Left forelimb (tissue), 1 donor: ENCODE results near the gene CNTN3.

Experiments
- DNase-seq: peaks from one replicate; pipeline ENCODE4 v3.0.0-alpha.2; 2018; ENCODE audit warnings: low spot score

The CNTN3 gene

DNA sequence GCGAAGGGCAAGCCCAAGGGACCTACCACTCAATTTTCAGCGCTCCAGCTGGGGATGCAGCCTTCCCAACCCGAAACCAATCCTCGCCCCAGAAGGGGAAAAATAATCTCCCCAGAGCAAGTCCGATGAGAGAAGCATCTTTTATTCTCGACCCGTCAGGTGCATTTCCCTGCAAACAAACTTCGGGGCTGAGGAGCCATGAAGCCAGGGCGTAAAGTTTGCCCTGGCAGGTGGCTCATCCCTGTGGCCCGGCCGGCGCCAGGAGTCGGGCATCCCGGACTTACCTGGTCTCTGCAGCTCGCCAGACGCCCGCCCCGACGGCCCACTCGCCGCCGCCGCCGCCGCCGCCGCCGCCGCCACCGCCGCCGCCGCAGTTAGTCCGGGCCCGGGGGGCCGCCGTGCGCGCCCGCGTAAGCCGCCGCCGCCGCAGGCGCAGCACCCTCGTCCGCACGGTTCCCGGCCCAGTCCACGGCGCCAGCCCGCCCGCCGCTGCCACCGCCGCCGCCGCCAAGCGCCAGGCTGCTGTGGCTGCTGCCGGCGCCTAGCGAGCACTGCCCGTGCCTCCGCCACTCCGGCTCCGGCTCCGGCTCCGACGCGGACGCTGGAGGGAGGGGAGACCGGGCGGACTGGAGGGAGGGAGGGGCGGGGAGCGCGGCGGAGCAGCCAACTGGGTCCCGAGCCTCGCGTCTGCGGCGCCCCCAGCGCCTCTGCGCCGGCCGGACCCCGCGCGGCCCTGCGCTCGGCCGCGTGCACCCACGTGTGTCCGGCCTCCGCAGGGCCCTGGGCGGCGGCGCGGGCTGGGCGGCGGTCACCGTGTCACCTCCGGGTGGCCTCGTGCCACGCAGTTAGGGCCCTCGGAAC is at the start of gene CNTN3:
TSS of gene CNTN3 (minus strand) at position 553 of the 861 bp plus-strand sequence. CDS start 93,547 bp downstream, outside the sequence.
- DNase-seq: peak; percentile 80

DNA sequence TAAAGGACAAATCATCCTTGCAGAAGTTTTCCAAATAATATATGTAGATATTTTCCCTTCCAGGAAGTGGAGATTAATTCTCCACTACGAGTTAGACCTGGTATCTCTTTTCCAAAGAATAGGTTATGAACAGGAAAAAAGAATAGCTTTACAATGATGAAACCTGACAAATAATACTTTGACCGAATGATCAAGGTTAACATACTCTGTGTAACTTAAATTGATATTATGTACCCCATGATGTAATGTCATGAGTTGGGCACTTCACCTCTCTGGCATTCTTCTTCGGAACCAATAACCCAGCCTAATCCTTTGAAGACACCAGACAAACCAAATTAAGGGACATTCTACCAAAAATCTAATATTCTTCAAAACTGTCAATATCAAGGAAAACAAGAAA is 48.7 kb upstream of the CNTN3 start:
- DNase-seq: no peak

DNA sequence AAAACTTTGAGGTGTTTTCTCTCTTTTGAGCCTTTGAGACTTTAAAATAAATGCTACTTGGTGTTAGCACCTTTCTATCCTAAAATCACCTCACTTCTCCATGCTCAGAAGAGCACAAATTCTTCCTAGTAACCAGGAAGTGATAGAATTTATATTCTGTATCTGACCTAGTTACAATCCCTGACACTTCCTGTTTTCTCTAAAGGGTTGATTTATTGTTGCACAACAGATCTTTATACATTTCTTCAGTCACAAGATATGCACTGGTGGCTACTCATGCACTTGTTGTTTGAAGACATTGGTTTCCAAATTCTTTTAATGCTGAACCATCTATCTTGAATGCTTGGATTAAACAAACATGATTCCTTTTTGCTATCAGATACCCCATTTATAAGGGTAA is 47.2 kb upstream of the CNTN3 start:
- no peak for DNase-seq

DNA sequence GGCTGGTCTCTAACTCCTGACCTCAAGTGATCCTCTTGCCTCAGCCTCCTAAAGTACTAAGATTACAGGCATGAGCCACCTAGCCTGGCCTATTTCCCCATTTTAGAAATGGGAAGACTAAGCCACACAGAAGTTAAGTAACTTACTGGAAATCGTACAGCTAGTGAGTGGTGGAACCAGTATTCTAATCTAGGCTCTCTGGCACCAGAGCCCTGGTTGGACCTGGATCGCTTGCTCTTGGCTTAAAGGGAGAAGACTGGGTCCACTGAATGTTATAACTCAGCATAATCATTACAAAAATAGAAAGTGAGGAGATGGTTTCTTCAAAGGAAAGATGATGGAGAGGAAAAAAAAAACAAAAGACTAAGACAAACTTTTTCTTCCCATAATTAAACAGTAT is 37.4 kb upstream of the CNTN3 start:
- no peak for DNase-seq

DNA sequence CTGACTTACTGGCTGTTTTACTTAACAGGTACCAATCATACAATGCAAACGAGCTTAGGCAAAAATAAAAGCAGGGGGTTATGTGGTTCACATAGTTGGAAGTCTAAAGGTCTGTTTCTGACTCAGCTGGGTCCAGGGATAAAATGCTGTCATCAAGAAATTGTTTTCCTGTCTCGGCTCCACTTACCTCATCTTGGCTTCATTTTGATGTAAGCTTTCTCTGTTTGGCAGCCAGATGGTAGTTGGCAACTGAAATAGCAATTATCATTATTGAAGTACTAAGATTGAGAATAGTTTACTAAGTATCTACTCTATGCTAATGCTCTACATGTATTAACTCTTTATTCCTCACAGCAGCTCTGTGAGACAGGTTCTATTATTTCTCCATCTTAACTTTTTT is 36.8 kb upstream of the CNTN3 start:
- no peak for DNase-seq

DNA sequence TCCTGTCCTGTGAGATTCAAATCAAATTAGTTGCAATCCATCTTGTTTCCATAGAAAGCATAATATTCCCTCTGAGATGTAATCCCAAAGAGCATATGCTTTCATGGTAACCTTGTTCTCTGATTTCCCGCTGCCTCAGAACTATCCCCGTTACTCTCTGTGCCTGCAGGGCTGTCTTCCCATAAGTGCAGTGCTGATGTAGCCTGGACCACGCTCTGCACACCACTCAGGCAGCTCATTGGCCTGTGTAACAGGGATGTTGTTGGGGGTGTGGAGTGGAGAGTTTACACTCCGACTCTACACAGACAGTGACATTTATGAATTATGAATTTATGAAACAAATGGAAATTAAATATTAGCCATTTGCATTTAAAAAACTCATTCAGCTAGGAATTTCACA is 33.6 kb upstream of the CNTN3 start:
- no peak for DNase-seq

DNA sequence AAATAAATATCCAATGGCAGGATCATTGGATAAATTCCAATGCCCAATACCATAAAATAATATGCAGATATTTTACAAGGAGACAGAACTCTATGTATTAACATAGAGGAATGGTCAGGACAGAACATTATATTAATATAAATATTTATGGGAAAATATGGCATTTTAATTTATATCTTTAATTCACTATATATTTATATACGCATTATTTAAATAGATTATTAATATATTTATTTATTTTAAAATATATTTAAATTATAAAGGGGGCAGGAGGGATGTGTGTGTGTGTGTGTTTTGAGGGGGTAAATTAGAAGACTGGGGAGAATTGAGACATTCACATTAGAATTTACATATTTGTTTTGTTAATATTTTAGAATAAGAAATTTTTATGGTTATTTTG is 31.6 kb upstream of the CNTN3 start:
- no peak for DNase-seq

DNA sequence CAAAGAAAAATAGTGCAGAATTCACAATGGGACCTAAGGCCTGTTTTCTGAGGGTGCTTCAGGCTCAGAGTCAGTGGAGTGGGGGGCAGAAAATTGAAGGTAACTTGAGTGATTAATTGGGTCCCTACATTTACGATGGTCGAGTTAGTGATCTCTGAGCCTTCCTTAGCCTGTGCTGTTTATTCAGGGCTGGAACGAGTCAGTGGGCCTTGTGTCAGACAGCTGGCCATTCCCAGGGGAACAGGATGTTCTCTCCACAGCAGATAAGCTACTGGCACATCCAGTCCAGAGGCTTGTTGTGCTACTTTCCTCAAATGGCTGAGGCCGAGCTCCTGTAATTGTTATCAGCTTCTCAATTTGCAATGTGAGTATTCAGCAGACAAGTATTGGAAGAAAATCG is 29.2 kb upstream of the CNTN3 start:
- DNase-seq: no peak

DNA sequence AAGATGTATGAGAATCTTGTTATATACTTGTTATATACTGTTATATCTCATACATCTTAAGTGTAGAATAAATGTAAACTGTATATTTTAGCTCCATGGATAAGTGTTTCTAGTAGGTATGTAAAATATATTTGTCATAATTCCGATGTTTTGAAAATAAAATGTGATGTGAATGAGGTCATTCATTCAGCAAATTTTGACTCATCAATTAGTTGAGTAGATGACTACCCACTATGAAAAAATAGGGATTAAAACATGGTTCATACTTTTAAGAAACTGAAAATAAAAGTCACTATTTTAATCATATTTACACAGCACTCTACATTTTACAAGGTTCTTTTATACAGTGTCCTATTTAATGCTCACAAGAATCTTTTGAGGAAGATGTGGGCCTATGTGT is 28.4 kb upstream of the CNTN3 start:
- DNase-seq: no peak

DNA sequence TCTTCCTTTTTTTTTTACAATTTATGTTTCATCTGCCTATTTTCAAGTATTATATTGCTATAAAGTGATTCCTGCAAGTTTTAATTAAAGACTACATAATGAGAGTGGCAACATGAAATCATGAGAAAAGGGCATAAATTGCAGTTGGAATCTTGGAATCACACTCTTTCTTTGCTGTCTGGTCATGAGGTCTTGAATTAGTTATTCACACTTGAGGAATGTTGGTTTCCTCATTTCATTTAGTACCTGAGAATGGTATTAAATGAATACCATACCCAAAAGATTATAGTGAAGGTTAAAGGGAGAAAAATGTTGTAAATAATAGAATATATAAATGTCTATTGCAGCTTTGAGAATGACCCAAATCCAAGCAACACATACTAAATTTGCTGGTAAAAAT is 25.8 kb upstream of the CNTN3 start:
- DNase-seq: no peak

DNA sequence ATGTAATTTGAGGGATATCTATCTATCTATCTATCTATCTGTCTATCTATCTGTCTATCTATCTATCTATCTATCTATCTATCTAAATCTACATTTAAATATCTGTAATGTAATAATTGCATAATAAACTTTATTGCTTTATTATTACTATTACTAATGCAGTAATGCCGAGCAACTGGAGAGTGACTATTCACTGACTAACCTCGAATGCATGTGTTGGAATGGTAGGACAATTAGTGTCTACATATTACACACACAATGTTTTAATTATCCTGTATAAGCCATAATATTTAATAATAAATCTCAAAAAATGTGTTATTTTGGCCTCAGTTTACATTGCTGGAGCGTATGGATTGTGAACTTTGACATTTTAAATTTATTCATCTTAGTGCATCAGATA is 25.2 kb upstream of the CNTN3 start:
- DNase-seq: no peak

DNA sequence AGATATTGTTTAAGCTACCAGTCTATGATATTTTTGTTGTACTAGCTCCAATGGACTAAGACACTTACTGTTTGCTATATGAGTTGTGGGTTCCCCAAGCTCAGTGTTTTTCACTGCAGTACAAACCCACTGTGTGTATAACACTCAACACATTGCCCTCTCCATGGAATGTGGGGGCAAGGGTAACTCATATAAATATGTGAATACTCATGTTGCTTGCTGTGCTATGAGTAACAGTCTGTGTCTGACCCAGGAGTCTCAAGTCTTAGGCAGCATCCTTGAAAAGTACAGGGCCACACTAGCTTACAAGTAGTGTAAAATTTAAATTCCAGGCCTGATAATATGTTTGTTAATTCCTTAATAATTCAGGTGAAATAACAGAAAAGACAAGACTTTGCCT is 22.5 kb upstream of the CNTN3 start:
- no peak for DNase-seq

DNA sequence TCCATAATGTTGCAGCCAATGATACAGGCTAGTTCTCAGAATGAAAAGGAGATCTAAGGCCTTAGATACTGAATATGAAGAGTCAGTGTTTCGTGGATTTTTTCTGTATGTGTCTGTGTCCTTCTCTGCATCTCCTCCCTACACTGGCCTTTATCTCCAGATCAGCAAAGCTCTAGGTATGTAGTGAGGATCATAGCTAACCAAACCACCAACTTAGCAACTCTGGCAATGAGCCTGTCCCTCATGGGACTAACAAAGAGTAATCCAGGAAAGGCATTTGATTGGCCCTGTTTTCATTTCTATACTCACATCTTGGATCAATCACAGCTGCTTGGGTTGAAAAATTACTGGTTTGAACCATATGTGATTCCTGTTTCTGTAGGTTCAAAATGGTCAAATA is 18.6 kb upstream of the CNTN3 start:
- DNase-seq: no peak

DNA sequence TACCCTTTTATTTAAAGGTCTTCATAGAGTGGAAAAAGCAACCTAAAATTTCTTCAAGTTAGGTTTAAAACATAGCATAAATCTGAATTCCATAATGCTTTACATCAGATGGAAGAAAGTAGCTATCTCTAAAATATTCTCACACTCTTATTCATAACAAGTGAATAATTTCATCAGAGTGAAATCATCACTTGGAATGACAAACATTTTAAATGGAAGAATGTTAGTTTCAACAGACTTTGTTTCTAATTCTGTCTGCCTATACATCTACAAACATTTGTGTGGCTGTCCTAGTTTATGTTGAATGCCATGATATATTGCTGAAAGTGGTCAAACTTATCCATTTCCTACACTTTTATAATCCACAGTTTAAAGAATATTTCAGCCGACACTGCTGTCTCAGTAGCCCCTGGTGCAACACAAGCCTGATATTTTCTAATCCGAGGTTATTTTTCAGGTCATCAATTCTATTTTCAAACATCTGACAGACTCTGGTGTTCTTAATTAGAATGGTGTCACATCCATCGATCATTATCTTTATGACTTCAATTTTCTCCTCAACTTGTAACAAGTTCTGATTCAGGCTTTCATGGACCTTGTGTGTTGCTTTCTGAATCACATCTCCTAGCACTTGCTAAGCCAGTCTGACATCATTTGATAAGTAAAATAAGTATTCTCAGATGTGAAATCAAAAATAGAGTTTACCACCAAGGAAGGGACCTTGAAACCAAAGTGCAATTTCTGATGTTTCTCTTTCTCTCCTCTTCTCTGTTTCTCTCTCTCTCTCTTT is 17.1 kb upstream of the CNTN3 start:
- no peak for DNase-seq

DNA sequence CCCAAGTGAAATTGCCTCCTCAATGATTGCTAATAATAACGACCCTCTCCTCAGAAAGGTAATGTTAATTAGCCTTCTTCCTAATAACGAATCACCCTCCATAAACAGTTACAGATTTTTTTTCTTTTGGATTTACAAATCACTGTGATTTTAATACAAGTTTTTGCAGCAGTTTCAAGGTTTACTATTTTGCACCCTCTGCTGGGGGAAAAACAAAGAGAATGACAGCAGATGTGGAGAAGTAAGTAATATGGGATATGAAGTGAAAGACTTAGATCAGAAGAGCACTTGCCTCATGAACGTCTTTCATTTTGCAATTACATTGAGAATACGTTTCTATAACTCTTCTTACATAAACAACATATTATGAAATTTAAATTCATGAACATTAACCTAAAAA is 16.1 kb upstream of the CNTN3 start:
- DNase-seq: no peak

DNA sequence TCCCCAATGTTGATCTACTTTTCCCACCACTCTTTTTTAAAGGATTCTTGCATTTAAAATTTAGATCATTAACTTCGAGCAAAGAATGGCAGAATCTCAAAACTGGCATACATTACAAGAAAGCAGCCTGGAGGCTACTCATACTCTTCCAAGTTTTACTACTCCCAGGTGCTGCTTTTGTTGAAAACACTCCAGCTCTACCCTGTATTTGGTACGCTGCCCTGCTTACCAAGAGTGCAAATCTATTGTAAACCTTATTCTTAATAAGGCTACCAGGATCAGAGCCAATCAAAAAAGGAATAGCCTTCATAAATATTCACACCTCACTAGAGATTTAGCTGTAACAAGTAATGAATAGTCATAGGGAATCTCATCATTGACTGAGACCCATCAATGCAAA is 11.6 kb upstream of the CNTN3 start:
- no peak for DNase-seq

DNA sequence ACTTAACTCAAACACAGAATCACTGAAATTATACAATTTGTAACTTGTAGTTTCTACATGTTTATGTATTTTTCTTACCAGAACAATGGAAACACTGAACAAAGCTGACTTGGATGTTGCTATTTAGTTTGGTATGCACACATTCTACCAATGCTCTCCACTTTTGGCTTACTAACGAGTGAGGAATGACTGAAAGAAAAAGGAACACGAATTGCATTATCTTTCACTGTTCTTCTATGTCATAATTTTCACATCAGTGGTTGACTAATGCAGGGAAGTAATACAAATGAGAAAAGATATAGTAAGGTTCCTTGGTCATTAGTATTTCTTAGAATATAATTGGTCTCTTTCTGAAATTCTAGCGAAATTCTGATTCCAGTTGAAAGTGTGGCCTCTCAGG is 9.8 kb upstream of the CNTN3 start:
- DNase-seq: no peak

DNA sequence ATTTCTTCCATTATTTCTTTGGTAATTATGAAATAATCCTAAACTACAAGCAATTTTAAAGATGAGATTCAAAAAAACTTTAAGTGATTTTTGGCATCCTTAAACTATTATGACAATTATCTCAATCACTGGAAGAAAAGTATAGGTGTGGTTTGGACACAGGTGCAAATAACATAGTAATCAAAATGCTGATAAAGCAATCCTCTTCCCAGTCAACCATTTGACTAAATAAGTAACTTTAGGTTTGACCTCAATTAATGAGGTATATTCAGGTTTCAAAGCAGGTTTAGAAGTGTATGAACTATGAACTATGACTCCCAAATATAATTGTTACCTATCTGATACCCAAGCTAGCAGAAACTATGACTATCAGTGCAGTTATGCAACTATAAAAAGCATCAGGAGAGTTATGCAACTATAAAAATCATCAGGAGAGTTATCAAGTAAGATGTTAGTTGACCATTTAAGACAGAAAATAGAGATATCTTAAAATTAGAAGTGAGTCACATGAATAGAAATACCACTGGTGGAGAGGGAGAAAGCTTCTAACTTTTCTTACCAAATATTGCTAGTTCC is 8.9 kb upstream of the CNTN3 start:
- no peak for DNase-seq

DNA sequence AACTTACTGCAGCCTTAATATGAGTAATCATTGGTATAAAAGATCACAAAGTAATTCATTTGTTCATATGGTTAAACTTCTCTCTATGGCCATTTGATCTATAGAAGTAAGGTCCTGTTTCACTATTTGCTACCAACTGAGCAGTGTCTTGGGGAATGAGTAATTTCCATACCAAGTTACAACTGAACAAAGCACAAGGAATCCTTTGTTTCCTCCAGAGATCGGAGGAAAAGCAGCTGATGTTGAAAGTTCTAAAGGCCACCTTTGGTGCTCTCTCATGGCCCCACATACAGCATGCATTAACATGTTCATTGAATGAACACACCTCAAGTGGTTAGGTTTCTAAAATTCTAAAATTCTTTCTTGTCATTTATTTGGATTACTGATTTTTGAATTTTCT is 7.1 kb upstream of the CNTN3 start:
- no peak for DNase-seq

DNA sequence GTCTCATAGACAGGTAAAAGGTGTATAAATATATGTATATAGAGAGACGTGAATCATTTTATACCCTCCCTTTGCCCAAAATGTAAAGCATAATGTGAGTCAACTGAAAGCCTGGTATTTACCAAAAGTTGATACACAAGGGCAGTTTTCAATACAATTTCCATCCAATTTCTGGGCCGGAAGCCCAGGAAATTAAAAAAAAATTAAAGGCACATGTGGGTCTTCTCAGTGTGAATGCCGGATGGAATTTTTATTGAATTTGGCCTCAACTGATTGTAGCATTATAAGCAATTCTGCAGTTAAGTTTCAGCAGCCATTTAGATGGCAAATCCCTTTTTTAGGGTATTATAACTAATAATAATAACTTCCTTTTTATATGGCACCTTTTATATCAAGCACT is 3.3 kb upstream of the CNTN3 start:
- no peak for DNase-seq

DNA sequence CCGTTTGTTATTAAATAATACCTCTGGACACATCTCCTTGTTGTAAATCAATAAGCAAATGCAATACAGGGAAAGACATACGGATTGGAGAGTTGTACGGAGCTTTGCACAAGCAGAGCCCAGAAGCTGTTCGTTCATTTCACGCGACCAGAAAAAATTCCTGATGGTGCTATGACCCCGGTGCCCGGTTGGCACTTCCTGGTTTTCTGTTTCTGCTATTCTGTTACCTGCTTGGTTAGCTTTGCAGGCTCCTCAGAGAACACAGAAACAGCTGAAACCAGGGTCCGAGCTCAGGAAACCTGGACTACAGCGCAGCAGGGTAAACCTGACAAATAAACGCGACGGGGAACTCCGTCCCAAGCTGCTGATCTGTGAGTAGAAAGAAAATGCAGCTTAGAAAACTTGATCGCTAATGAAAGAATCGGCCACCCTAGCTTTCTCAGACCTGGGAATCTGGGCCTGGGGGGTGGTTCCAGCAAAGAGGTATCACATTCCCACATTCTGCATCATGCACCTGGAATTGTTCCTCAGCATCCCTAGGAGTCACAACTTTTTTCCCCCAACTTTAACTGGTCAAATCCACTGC is 845 bp downstream of the CNTN3 start:
- DNase-seq: no peak

DNA sequence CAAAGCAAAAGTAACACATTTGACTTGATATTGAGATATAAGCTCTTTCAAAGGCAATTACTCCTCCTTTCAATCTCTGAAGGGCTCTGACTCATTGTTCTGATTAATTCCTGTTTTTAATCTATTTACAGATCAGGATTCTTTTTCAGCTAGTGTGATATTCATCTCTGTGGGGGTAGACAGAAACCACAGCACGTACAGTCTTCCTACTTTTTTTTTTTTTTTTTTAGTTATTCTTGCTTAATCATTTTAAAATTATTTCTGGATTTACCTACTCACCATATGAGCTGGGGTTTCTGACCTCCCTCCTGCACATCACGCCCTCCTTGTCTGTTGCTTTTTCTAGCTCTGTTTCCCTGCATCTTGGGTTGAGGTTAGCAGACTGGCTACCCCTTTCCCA is 1.4 kb downstream of the CNTN3 start:
- no peak for DNase-seq

DNA sequence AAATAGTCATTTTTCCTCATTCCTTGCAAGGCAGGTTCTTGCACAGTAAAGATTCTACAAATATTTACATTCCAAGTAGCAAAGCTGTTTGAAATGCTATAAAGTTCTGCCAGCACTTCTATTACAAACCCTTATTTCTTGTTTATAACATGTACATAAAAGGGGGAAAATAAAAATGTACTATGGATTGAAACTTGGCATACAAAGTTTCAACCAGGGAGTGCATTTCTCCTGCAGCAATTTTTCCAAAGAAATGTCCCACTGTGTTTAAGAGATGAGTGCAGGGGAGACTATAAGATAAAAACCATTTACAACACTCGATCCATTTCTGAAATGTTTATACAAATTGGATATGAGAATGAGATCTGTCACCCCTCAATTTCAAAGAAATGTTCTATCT is 3.3 kb downstream of the CNTN3 start:
- no peak for DNase-seq
